Panc1 (cell line): Measurements from ENCODE around the gene TRAPPC6A. TPM values are rescaled to one million over a fixed set of nuclear protein-coding genes. Genes with fewer than 3 reads are reported as not detected.

Source experiments
- ATAC-seq: fragments of 200-7000 bp; cut with Tn5 transposase; 2 replicates; pipeline ENCODE4 v1.9.1; 2020; ENCODE audit warnings: mild to moderate bottlenecking, moderate library complexity
- BruUV-seq: library from RNA; stranded (reverse); fragments of 400-500 nt; replicated peaks from 2 replicates; lab custom pipeline; 2021; lab: Mats Ljungman, UMichigan
- CTCF ChIA-PET: fragments of 300-600 bp; sonication (Branson Sonifier 250); formaldehyde crosslinking; loops from one replicate; lab custom pipeline; 2022; ENCODE audit warnings: antibody characterized with exemption; lab: Charles Lee
- POLR2A ChIA-PET: fragments of 300-600 bp; sonication (Branson Sonifier 250); formaldehyde crosslinking; loops from one replicate; lab custom pipeline; 2022; ENCODE audit warnings: antibody characterized with exemption; lab: Charles Lee
- DNase-seq: peaks from one replicate; pipeline ENCODE4 v3.0.0-alpha.2; 2010; ENCODE audit warnings: low read depth, low spot score
- H3K27ac ChIP-seq: 2 replicates; pipeline ENCODE4 v1.5.1; 2011; ENCODE audit warnings: mild to moderate bottlenecking, low read length, inconsistent platforms
- H3K27me3 ChIP-seq: fragments of 200-500 bp; sonication (Bioruptor generic); 2 replicates; pipeline ENCODE4 v1.6.0; 2014; ENCODE audit warnings: low read length, inconsistent platforms; ENCODE audit not compliant: control insufficient read depth, insufficient read depth
- H3K36me3 ChIP-seq: fragments of 200-500 bp; sonication (Bioruptor generic); 2 replicates; pipeline ENCODE4 v1.5.1; 2014; ENCODE audit warnings: inconsistent platforms, mild to moderate bottlenecking, low read length, moderate library complexity; ENCODE audit not compliant: control insufficient read depth, insufficient read depth
- H3K4me1 ChIP-seq: 2 replicates; pipeline ENCODE4 v1.5.1; 2011; ENCODE audit warnings: inconsistent platforms, mild to moderate bottlenecking, low read length, moderate library complexity; ENCODE audit not compliant: control insufficient read depth, insufficient read depth
- H3K4me3 ChIP-seq, 2 experiments: 2 replicates each; pipeline ENCODE4 v1.5.1; 2011 to 2012; ENCODE audit warnings: low read depth in 2 of 2, low read length in 2 of 2, mild to moderate bottlenecking in 2 of 2, inconsistent platforms in 1 of 2, moderate library complexity in 1 of 2
- H3K9me3 ChIP-seq: fragments of 200-500 bp; sonication (Bioruptor generic); 2 replicates; pipeline ENCODE4 v1.5.1; 2014; ENCODE audit warnings: low read depth, mild to moderate bottlenecking, inconsistent platforms, low read length, moderate library complexity; ENCODE audit not compliant: control insufficient read depth, insufficient read depth
- POLR2AphosphoS5 ChIP-seq: IDR thresholded peaks from 2 replicates; pipeline ENCODE4 v1.6.1; 2012; ENCODE audit warnings: mild to moderate bottlenecking, low read depth, low read length, moderate library complexity
- SIN3A ChIP-seq: IDR thresholded peaks from 2 replicates; pipeline ENCODE4 v1.6.1; 2012; ENCODE audit warnings: low read depth, mild to moderate bottlenecking, low read length, moderate library complexity, borderline replicate concordance; ENCODE audit not compliant: insufficient read depth
- TCF7L2 ChIP-seq: IDR thresholded peaks from 2 replicates; pipeline ENCODE4 v1.6.1; 2011; ENCODE audit warnings: mild to moderate bottlenecking, low read depth, low read length, inconsistent platforms
- in situ Hi-C: cut with HindIII; loops from 2 replicates; pipeline ENCODE4 v1.10.0; 2016; ENCODE audit warnings: low sequenced_read_pairs, low pct_unique_long_range_greater_than_20kb
- intact Hi-C: fragments of 100-400 bp; cut with micrococcal nuclease; formaldehyde crosslinking; loops from one replicate; pipeline ENCODE4 v1.10.0; 2022; ENCODE audit not compliant: unreplicated experiment
- total RNA-seq: library from RNA; stranded (reverse); gene quantifications from one replicate; pipeline ENCODE4 v1.2.1, GENCODE V29; 2021; ENCODE audit not compliant: unreplicated experiment
- TF ChIP-seq, protein P1 (sequence below), 2 experiments: IDR thresholded peaks; 2 replicates each; pipeline ENCODE4 v1.6.1; 2011 to 2012; ENCODE audit warnings: low read depth in 2 of 2, control low read depth in 1 of 2, low read length in 1 of 2, mild to moderate bottlenecking in 1 of 2, moderate library complexity in 1 of 2; ENCODE audit not compliant: insufficient read depth in 1 of 2
- TF ChIP-seq, protein P2 (sequence below): fragments of 450-650 bp; IDR thresholded peaks from 2 replicates; pipeline ENCODE4 v1.5.1; 2017; ENCODE audit warnings: mild to moderate bottlenecking

TRAPPC6A gene
- total RNA-seq, 1 experiment from 2014 or later, result 24.7 TPM

DNA sequence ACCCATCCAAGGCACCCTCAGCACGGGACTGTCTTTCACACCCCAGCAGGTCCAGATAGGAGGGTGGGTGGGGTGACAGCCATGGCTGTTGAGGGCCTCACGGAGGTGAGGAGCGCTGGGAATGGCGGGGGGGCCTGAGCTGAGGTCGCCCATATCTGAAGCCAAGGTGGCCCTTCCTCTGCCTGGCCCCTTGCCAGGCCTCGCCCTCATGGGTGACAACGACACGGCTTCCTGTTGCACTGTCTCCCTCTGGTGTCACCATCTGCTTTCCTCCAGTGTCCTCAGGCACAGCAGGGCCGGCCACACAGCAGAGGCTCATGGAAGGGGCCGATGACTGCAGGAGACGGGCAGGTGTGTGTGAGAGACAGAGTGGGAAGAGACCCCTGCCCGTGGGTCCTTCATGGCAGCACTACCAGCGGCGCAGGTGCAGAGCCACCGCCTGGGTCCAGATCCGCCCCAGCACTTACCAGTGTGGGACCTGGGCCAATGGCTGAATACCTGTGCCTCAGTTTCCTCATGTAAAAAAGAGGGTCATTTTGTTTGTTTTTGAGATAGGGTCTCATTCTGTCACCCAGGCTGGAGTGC lies 9.2 kb downstream of the TRAPPC6A start:
- no peak overlapping the region for H3K27ac ChIP-seq
- no TSS peak for BruUV-seq
- H3K4me1 ChIP-seq, result no peaks in the 10 kb centered on the region
- H3K4me3 ChIP-seq, result no peak overlapping the region
- in situ Hi-C loops, result no loop called here
- intact Hi-C loops, result no loop called here
- TF ChIP-seq POLR2AphosphoS5 (no peak), SIN3A (no peak), TCF7L2 (no peak)
- TF ChIP-seq, protein P1, sequence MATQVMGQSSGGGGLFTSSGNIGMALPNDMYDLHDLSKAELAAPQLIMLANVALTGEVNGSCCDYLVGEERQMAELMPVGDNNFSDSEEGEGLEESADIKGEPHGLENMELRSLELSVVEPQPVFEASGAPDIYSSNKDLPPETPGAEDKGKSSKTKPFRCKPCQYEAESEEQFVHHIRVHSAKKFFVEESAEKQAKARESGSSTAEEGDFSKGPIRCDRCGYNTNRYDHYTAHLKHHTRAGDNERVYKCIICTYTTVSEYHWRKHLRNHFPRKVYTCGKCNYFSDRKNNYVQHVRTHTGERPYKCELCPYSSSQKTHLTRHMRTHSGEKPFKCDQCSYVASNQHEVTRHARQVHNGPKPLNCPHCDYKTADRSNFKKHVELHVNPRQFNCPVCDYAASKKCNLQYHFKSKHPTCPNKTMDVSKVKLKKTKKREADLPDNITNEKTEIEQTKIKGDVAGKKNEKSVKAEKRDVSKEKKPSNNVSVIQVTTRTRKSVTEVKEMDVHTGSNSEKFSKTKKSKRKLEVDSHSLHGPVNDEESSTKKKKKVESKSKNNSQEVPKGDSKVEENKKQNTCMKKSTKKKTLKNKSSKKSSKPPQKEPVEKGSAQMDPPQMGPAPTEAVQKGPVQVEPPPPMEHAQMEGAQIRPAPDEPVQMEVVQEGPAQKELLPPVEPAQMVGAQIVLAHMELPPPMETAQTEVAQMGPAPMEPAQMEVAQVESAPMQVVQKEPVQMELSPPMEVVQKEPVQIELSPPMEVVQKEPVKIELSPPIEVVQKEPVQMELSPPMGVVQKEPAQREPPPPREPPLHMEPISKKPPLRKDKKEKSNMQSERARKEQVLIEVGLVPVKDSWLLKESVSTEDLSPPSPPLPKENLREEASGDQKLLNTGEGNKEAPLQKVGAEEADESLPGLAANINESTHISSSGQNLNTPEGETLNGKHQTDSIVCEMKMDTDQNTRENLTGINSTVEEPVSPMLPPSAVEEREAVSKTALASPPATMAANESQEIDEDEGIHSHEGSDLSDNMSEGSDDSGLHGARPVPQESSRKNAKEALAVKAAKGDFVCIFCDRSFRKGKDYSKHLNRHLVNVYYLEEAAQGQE (IDR thresholded peaks at IDR 0.05; ENCODE audit: insufficient read depth in 1 of 2, low read depth in 2 of 2, low read length in 1 of 2), result no peak
- TF ChIP-seq, protein P2, sequence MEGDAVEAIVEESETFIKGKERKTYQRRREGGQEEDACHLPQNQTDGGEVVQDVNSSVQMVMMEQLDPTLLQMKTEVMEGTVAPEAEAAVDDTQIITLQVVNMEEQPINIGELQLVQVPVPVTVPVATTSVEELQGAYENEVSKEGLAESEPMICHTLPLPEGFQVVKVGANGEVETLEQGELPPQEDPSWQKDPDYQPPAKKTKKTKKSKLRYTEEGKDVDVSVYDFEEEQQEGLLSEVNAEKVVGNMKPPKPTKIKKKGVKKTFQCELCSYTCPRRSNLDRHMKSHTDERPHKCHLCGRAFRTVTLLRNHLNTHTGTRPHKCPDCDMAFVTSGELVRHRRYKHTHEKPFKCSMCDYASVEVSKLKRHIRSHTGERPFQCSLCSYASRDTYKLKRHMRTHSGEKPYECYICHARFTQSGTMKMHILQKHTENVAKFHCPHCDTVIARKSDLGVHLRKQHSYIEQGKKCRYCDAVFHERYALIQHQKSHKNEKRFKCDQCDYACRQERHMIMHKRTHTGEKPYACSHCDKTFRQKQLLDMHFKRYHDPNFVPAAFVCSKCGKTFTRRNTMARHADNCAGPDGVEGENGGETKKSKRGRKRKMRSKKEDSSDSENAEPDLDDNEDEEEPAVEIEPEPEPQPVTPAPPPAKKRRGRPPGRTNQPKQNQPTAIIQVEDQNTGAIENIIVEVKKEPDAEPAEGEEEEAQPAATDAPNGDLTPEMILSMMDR, result no peak
- ATAC-seq, result no peak
- POLR2A ChIA-PET, result no interaction called here
- H3K36me3 ChIP-seq, result no peaks in the 10 kb centered on the region
- CTCF ChIA-PET, result no interaction called here
- H3K9me3 ChIP-seq, result no peaks in the 10 kb centered on the region
- no peaks in the 10 kb centered on the region for H3K27me3 ChIP-seq
- no peak for DNase-seq

- intact Hi-C loops (no loop called here), in situ Hi-C loops (no loop called here)
- no peak for ATAC-seq
- Histone ChIP-seq H3K9me3 (no peaks in the 10 kb centered on the region), H3K4me1 (no peaks in the 10 kb centered on the region), H3K27me3 (no peaks in the 10 kb centered on the region), H3K36me3 (no peaks in the 10 kb centered on the region), H3K27ac (no peak overlapping the region), H3K4me3 (no peak overlapping the region)
- TF ChIP-seq, protein P2, result no peak
- TF ChIP-seq SIN3A (no peak), TCF7L2 (no peak), POLR2AphosphoS5 (no peak)
- TF ChIP-seq, protein P1 (IDR thresholded peaks at IDR 0.05; ENCODE audit: insufficient read depth in 1 of 2, low read depth in 2 of 2, low read length in 1 of 2), result no peak
- ChIA-PET CTCF (interaction anchor here (0.7 kb wide), 1 partner anchor 302 kb away, joined by 13 read pairs; no protein-coding TSS in a partner anchor), POLR2A (interaction anchor here (0.6 kb wide), 1 partner anchor 162 kb away, joined by 3 read pairs; no protein-coding TSS in a partner anchor)
- BruUV-seq, result no TSS peak
- DNase-seq, result no peak
Measured at GRCh38 chr19:45166723-45167252, 11.2 kb downstream of the TRAPPC6A start.
